GM19452 (cell line): Measurements from ENCODE around the gene MED14.

Experiments
- ATAC-seq: cut with Tn5 transposase; IDR thresholded peaks from one replicate; pipeline ENCODE4 v1.9.1; 2021; ENCODE audit not compliant: unreplicated experiment

Gene MED14

DNA sequence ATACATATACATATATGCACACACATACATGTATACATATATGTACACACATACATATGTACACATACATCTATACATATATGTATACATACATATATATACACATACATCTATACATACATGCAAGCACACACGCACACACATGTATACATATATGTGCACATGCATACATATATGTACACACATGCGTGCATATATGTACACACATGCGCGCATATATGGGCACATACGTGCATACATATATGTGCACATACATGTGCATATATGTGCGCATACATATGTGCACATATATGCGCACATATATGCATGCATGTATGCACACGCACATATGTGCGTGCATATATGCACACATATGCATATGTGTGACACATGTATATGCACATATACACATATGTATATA, 119.4 kb downstream of the MED14 start:
- ATAC-seq = no peak

DNA sequence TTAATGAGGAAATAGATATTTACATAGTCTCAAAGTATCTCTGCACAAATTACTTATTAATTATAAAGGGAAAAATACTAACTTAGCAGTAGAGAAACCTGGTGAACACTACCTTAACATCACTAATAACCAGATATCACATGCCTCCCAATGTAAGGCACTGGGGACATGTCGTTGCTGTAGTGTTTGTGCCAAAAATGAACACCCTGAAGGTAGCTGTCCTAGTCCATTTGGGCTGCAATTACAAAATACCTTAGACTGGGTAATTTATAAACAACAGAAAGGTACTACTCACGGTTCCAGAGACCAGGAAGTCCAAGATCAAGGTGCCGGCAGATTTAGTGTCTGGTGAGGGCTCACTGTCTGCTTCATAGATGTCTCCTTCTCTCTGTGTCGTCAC, 122.8 kb downstream of the MED14 start:
- ATAC-seq = no peak

DNA sequence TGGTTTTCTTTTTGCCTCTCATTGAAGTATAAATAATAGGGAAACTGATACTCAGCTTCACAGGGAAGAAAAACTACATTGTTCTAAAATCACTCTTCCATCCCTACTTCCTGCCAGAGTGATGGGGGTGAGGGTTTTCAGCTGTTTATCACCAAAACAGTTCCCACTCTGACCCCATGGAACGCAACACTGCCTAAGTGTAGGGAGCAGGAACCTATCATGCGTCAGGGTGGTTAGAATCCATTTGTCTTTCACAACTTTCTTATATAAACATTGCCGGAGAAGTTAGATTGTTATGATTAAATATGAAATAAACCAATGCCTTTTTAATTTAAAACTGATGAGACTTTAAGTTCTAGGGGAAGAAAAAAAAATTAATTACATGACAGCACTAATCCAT, 128.0 kb downstream of the MED14 start:
- ATAC-seq = no peak

DNA sequence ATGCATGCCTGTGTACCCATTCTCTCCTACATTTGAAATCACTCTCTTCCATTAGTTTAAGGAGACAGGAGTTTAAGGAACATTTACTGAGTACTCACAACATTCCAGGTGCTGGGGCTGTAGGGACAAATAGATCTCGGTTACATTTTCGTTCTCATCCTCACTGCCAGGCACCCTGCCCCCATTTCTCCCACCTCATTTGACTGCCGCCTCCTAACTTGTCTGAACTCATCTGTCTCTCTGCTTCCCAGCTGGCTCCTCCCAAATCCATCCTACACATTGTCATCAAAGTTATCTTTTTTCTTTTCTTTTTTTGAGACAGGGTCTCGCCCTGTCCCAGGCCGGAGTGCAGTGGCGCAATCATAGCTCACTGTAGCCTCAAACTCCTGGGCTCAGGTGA, 131.9 kb downstream of the MED14 start:
- no peak for ATAC-seq
